SK-MEL-5 (cell line): ENCODE results near the gene MTR. TPM values are rescaled to one million over a fixed set of nuclear protein-coding genes. Genes with fewer than 3 reads are reported as not detected.

Experiments used
- DNase-seq: peaks from one replicate; pipeline ENCODE4 v3.0.0-alpha.2; 2016; ENCODE audit warnings: low read depth, low spot score
- in situ Hi-C: cut with HindIII; loops from 2 replicates; pipeline ENCODE4 v1.10.0; 2016; ENCODE audit warnings: low sequenced_read_pairs, high pct_unique_total_duplicates, low pct_unique_long_range_greater_than_20kb
- total RNA-seq: library from RNA; depleted of rRNA; stranded (reverse); fragments of >200 nt; shearing (Covaris generic); gene quantifications from 2 replicates; pipeline ENCODE4 v1.2.3, GENCODE V29; 2014

The MTR gene
- total RNA-seq, 1 experiment from 2014 or later, result 27.5 TPM

- in situ Hi-C loops, result no loop called here
- DNase-seq, result no peak
Measured at GRCh38 chr1:236812334-236813030, 17.4 kb downstream of the MTR start.

GRCh38 chr1:236815941-236816340 lies 20.8 kb downstream of the MTR start:
- in situ Hi-C loops, result no loop called here
- no peak for DNase-seq

GRCh38 chr1:236819856-236820255 lies 24.8 kb downstream of the MTR start:
- in situ Hi-C loops, result no loop called here

GRCh38 chr1:236821091-236821627 lies 26.1 kb downstream of the MTR start:
- DNase-seq, result no peak
- in situ Hi-C loops, result no loop called here

More at GRCh38 chr1:236819856-236820255, 24.8 kb downstream of the MTR start:
- no peak for DNase-seq

- in situ Hi-C loops, result no loop called here
Measured at GRCh38 chr1:236823559-236823958, 28.5 kb downstream of the MTR start.

GRCh38 chr1:236829085-236829484 lies 34.0 kb downstream of the MTR start:
- in situ Hi-C loops, result no loop called here
- no peak for DNase-seq

More at GRCh38 chr1:236823559-236823958, 28.5 kb downstream of the MTR start:
- no peak for DNase-seq

- in situ Hi-C loops, result no loop called here
- no peak for DNase-seq
Measured at GRCh38 chr1:236830116-236830515, 35.0 kb downstream of the MTR start.

GRCh38 chr1:236830560-236830959 lies 35.5 kb downstream of the MTR start:
- in situ Hi-C loops, result no loop called here
- no peak for DNase-seq

GRCh38 chr1:236833575-236833974 lies 38.5 kb downstream of the MTR start:
- in situ Hi-C loops, result no loop called here

GRCh38 chr1:236834876-236835275 lies 39.8 kb downstream of the MTR start:
- DNase-seq, result no peak
- in situ Hi-C loops, result no loop called here

More at GRCh38 chr1:236833575-236833974, 38.5 kb downstream of the MTR start:
- no peak for DNase-seq

GRCh38 chr1:236835491-236835890 lies 40.4 kb downstream of the MTR start:
- DNase-seq, result no peak
- in situ Hi-C loops, result no loop called here

- DNase-seq, result no peak
- in situ Hi-C loops, result no loop called here
Measured at GRCh38 chr1:236836157-236836556, 41.1 kb downstream of the MTR start.

- no peak for DNase-seq
- in situ Hi-C loops, result no loop called here
Measured at GRCh38 chr1:236837115-236837514, 42.0 kb downstream of the MTR start.

- DNase-seq, result no peak
- in situ Hi-C loops, result no loop called here
Measured at GRCh38 chr1:236837897-236838296, 42.8 kb downstream of the MTR start.

- no peak for DNase-seq
- in situ Hi-C loops, result no loop called here
Measured at GRCh38 chr1:236841341-236841740, 46.2 kb downstream of the MTR start.

- DNase-seq, result no peak
- in situ Hi-C loops, result no loop called here
Measured at GRCh38 chr1:236844499-236845271, 49.6 kb downstream of the MTR start.

GRCh38 chr1:236845830-236846229 lies 50.7 kb downstream of the MTR start:
- in situ Hi-C loops, result no loop called here
- DNase-seq, result no peak

- in situ Hi-C loops, result no loop called here
- DNase-seq, result no peak
Measured at GRCh38 chr1:236848274-236848923, 53.3 kb downstream of the MTR start.
